Ascending aorta (tissue), 2 donors: Measurements from ENCODE around the gene NUDT15. TPM values are rescaled to one million over a fixed set of nuclear protein-coding genes. Genes with fewer than 3 reads are reported as not detected.

ENCODE experiments used
- DNase-seq, 2 donors: peaks; one replicate each; pipeline ENCODE4 v3.0.0-alpha.2; 2019; ENCODE audit warnings: low spot score in 2 of 2
- H3K27ac ChIP-seq, 2 donors: fragments of 200-600 bp; sonication (generic); one replicate each; pipeline ENCODE4 v1.5.1; 2016 to 2017; ENCODE audit warnings: mild to moderate bottlenecking in 1 of 2
- H3K27me3 ChIP-seq: fragments of 200-600 bp; sonication (generic); one replicate; pipeline ENCODE4 v1.5.1; 2017
- H3K36me3 ChIP-seq, 2 donors: fragments of 200-600 bp; sonication (generic); one replicate each; pipeline ENCODE4 v1.5.1; 2016
- H3K4me1 ChIP-seq, 2 donors: fragments of 200-600 bp; sonication (generic); one replicate each; pipeline ENCODE4 v1.5.1; 2016 to 2017; ENCODE audit warnings: mild to moderate bottlenecking in 1 of 2
- H3K4me3 ChIP-seq, 2 donors: fragments of 200-600 bp; sonication (generic); one replicate each; pipeline ENCODE4 v1.5.1; 2016 to 2017; ENCODE audit warnings: mild to moderate bottlenecking in 1 of 2
- H3K9me3 ChIP-seq, 2 donors: fragments of 200-600 bp; sonication (generic); one replicate each; pipeline ENCODE4 v1.5.1; 2016
- intact Hi-C: fragments of 100-400 bp; cut with DNase I; formaldehyde crosslinking; loops from one replicate; pipeline ENCODE4 v1.15.1; 2023
- total RNA-seq: library from RNA; depleted of rRNA; stranded (reverse); fragments of >200 nt; gene quantifications from one replicate; pipeline ENCODE4 v1.1.0, GENCODE V29; 2016
- TF ChIP-seq, protein P1 (sequence below), 3 experiments: fragments of 200-600 bp in 2 of 3; fragments of 450-650 bp in 1 of 3; sonication (generic) in 2 of 3; IDR thresholded peaks; one replicate each; pipeline ENCODE4 v1.5.1; 2016 to 2019; ENCODE audit warnings: antibody characterized with exemption in 3 of 3, mild to moderate bottlenecking in 1 of 3, moderate library complexity in 1 of 3

The NUDT15 gene
- total RNA-seq, 1 donor from 2014 or later: 4.2 TPM

- DNase-seq: no peak
- intact Hi-C loops: no loop called here
- TF ChIP-seq, protein P1, sequence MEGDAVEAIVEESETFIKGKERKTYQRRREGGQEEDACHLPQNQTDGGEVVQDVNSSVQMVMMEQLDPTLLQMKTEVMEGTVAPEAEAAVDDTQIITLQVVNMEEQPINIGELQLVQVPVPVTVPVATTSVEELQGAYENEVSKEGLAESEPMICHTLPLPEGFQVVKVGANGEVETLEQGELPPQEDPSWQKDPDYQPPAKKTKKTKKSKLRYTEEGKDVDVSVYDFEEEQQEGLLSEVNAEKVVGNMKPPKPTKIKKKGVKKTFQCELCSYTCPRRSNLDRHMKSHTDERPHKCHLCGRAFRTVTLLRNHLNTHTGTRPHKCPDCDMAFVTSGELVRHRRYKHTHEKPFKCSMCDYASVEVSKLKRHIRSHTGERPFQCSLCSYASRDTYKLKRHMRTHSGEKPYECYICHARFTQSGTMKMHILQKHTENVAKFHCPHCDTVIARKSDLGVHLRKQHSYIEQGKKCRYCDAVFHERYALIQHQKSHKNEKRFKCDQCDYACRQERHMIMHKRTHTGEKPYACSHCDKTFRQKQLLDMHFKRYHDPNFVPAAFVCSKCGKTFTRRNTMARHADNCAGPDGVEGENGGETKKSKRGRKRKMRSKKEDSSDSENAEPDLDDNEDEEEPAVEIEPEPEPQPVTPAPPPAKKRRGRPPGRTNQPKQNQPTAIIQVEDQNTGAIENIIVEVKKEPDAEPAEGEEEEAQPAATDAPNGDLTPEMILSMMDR (IDR thresholded peaks at IDR 0.05): no peak
Observed at GRCh38 chr13:48066310-48066989, 28.9 kb downstream of the NUDT15 start.

DNA sequence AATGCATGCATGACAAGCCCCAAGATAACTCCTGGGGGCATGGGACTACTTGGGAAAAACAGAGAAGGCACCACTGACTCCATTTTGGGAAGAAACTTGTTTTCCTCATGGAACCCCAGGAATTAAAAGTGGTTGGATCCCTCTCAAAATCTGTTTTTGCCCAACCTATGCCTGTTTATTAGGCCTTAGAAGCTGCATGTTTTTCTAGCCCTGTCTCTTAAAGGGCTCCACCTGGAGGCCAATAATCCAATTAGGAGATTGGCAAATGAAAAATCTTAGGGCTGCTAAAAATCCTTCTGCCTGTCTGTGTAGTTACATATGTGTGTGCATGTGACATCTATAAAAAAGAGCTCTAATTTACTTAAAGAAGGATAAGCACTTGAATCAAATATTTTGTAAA, 30.5 kb downstream of the NUDT15 start:
- no peak overlapping the region for H3K4me3 ChIP-seq
- no peaks in the 10 kb centered on the region for H3K27me3 ChIP-seq
- no peak overlapping the region for H3K27ac ChIP-seq
- no peaks in the 10 kb centered on the region for H3K4me1 ChIP-seq
- TF ChIP-seq, protein P1 (IDR thresholded peaks at IDR 0.05): no peak
- no peak for DNase-seq
- peaks cover 34 to 70% of the 10 kb centered on the region in 2 donors for H3K36me3 ChIP-seq
- peaks cover 9 to 31% of the 10 kb centered on the region in 2 donors for H3K9me3 ChIP-seq
- intact Hi-C loops: no loop called here

More at GRCh38 chr13:48066310-48066989, 28.9 kb downstream of the NUDT15 start:
- Histone ChIP-seq H3K36me3 (peaks cover 18 to 54% of the 10 kb centered on the region in 2 donors), H3K27me3 (no peaks in the 10 kb centered on the region), H3K4me1 (no peaks in the 10 kb centered on the region), H3K4me3 (no peak overlapping the region), H3K27ac (no peak overlapping the region), H3K9me3 (peaks cover 9 to 27% of the 10 kb centered on the region in 2 donors)

GRCh38 chr13:48068952-48069351, 31.4 kb downstream of the NUDT15 start:
- TF ChIP-seq, protein P1 (IDR thresholded peaks at IDR 0.05): no peak
- H3K27me3 ChIP-seq: no peaks in the 10 kb centered on the region
- no peaks in the 10 kb centered on the region for H3K4me1 ChIP-seq
- no peak overlapping the region for H3K4me3 ChIP-seq
- H3K9me3 ChIP-seq: peaks cover 9 to 31% of the 10 kb centered on the region in 2 donors
- intact Hi-C loops: no loop called here
- H3K27ac ChIP-seq: no peak overlapping the region
- peaks cover 43 to 79% of the 10 kb centered on the region in 2 donors for H3K36me3 ChIP-seq
- DNase-seq: no peak

DNA sequence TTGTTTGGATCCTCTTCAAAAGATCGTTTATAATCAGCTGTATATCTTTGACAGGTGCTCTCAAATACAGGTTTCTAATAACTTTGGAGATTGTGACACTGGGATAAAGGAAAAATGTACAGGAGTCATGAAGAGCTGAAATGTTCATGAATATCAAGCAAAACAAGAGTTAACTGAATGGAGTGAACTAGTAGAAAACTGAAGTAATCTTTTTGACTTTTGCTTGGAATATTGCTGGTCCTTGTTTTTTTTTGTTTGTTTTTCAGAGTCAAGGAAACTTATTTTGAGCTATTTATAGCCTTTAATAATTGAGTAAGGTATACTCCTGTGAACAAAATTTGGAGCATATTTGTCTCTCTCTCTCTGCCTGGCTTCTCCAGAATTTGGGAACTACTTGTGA, 32.0 kb downstream of the NUDT15 start:
- Histone ChIP-seq H3K27ac (no peak overlapping the region), H3K9me3 (peaks cover 9 to 31% of the 10 kb centered on the region in 2 donors), H3K27me3 (no peaks in the 10 kb centered on the region), H3K36me3 (peaks cover 47 to 85% of the 10 kb centered on the region in 2 donors), H3K4me3 (no peak overlapping the region), H3K4me1 (no peaks in the 10 kb centered on the region)
- TF ChIP-seq, protein P1 (IDR thresholded peaks at IDR 0.05): no peak
- no peak for DNase-seq
- intact Hi-C loops: no loop called here

DNA sequence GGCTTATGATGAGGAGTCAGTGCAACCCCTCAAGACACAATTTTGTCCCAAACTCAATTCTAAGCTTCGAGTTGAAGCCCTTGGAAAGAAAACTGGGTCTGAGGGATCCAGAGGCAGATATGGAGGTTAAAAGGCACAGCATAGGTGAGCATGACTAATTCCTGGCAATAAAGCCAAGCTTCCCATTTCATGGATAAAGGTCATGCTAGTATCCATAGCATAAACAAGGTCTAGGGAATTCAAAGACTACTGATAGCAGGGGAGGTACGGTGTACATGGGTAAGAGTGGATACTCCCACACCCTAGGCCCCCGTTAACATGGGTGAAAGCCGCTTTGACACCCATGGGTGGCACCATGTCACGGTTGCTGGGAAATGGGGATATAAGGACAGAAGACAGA, 33.4 kb downstream of the NUDT15 start:
- H3K9me3 ChIP-seq: peaks cover 9 to 31% of the 10 kb centered on the region in 2 donors
- no peaks in the 10 kb centered on the region for H3K4me1 ChIP-seq
- H3K27ac ChIP-seq: no peak overlapping the region
- TF ChIP-seq, protein P1 (IDR thresholded peaks at IDR 0.05): no peak
- H3K27me3 ChIP-seq: no peaks in the 10 kb centered on the region
- no peak for DNase-seq
- intact Hi-C loops: no loop called here
- H3K36me3 ChIP-seq: peaks cover 54 to 95% of the 10 kb centered on the region in 2 donors
- no peak overlapping the region for H3K4me3 ChIP-seq
